Liver (tissue), 9 donors: ENCODE measurements around the gene ZFAND3. TPM values are rescaled to one million over a fixed set of nuclear protein-coding genes. Genes with fewer than 3 reads are reported as not detected.

Source experiments
- DNase-seq: peaks from one replicate; pipeline ENCODE4 v3.0.0-alpha.2; 2017; ENCODE audit warnings: low spot score
- H3K27ac ChIP-seq, 2 donors: one replicate each; pipeline ENCODE4 v1.7.0; 2013; ENCODE audit warnings: inconsistent platforms in 2 of 2, low read length in 2 of 2, control low read depth in 1 of 2, low read depth in 1 of 2, mild to moderate bottlenecking in 1 of 2
- H3K27me3 ChIP-seq, 4 donors: one replicate each; pipeline versions ENCODE4 v1.6.1 to v1.7.0; 2013; ENCODE audit warnings: low read length in 3 of 4, inconsistent platforms in 1 of 4, mild to moderate bottlenecking in 1 of 4, moderate library complexity in 1 of 4; ENCODE audit not compliant: control insufficient read depth in 4 of 4, insufficient read depth in 4 of 4
- H3K36me3 ChIP-seq, 4 donors: one replicate each; pipeline versions ENCODE4 v1.6.1 to v1.7.0; 2013; ENCODE audit warnings: low read length in 3 of 4, mild to moderate bottlenecking in 3 of 4, low read depth in 1 of 4, moderate library complexity in 1 of 4; ENCODE audit not compliant: control insufficient read depth in 4 of 4, insufficient read depth in 3 of 4
- H3K4me1 ChIP-seq, 4 donors: one replicate each; pipeline versions ENCODE4 v1.6.1 to v1.7.0; 2013; ENCODE audit warnings: low read length in 3 of 4, mild to moderate bottlenecking in 3 of 4, moderate library complexity in 1 of 4; ENCODE audit not compliant: control insufficient read depth in 4 of 4, insufficient read depth in 4 of 4
- H3K4me3 ChIP-seq, 3 donors: one replicate each; pipeline versions ENCODE4 v1.6.1 to v1.7.0; 2013; ENCODE audit warnings: low read length in 3 of 3, control low read depth in 1 of 3, low read depth in 1 of 3, mild to moderate bottlenecking in 1 of 3
- H3K9ac ChIP-seq, 2 donors: one replicate each; pipeline ENCODE4 v1.7.0; 2013; ENCODE audit warnings: low read length in 2 of 2, mild to moderate bottlenecking in 2 of 2, moderate library complexity in 2 of 2, control low read depth in 1 of 2, low read depth in 1 of 2
- H3K9me3 ChIP-seq, 4 donors: one replicate each; pipeline versions ENCODE4 v1.6.1 to v1.7.0; 2013; ENCODE audit warnings: low read length in 3 of 4; ENCODE audit not compliant: control insufficient read depth in 4 of 4
- EGR1 ChIP-seq, 2 donors: IDR thresholded peaks; 2 replicates each; pipeline ENCODE4 v1.6.1; 2016 to 2018; ENCODE audit warnings: antibody characterized with exemption in 2 of 2, low read depth in 2 of 2
- FOXA1 ChIP-seq: IDR thresholded peaks from 2 replicates; pipeline ENCODE4 v1.6.1; 2016; ENCODE audit warnings: antibody characterized with exemption
- FOXA2 ChIP-seq: IDR thresholded peaks from 2 replicates; pipeline ENCODE4 v1.6.1; 2016; ENCODE audit warnings: antibody characterized with exemption
- HNF4A ChIP-seq, 2 donors: conservative IDR thresholded peaks; 2 replicates each; pipeline ENCODE4 v1.6.1; 2016; ENCODE audit warnings: antibody characterized with exemption in 2 of 2, mild to moderate bottlenecking in 2 of 2
- HNF4G ChIP-seq: IDR thresholded peaks from 2 replicates; pipeline ENCODE4 v1.6.1; 2016; ENCODE audit warnings: antibody characterized with exemption
- NR2F2 ChIP-seq: IDR thresholded peaks from 2 replicates; pipeline ENCODE4 v1.6.1; 2016; ENCODE audit warnings: antibody characterized with exemption
- RAD21 ChIP-seq, 2 donors: IDR thresholded peaks; 2 replicates each; pipeline ENCODE4 v1.6.1; 2016; ENCODE audit warnings: antibody characterized with exemption in 2 of 2, mild to moderate bottlenecking in 2 of 2
- RXRA ChIP-seq, 2 donors: IDR thresholded peaks; 2 replicates each; pipeline ENCODE4 v1.6.1; 2017 to 2018; ENCODE audit warnings: antibody characterized with exemption in 2 of 2, mild to moderate bottlenecking in 1 of 2
- SP1 ChIP-seq: IDR thresholded peaks from 2 replicates; pipeline ENCODE4 v1.6.1; 2018; ENCODE audit warnings: antibody characterized with exemption, mild to moderate bottlenecking
- TAF1 ChIP-seq: conservative IDR thresholded peaks from 2 replicates; pipeline ENCODE4 v1.6.1; 2016; ENCODE audit warnings: antibody characterized with exemption, mild to moderate bottlenecking
- WGBS: extraction: QIAGEN DNeasy Blood & Tissue Kit; methylation state at CpG from one replicate; pipeline ENCODE4 v1.1.7; 2013; 5-methylcytosine and 5-hydroxymethylcytosine counted together
- polyA plus RNA-seq, 2 donors: library from polyadenylated mRNA; stranded (reverse) in 1 of 2; unstranded in 1 of 2; fragments of 200-250 nt in 1 of 2; fragments of >200 nt in 1 of 2; fragmentation: Nextera tagmentation in 1 of 2; extraction: Ambion mirVana in 1 of 2; gene quantifications; one replicate each; pipeline versions ENCODE4 v1.2.1 to v1.2.3, GENCODE V29; 2013 to 2015
- total RNA-seq, 2 donors: library from RNA; depleted of rRNA; stranded (reverse); fragments of >200 nt; gene quantifications; one replicate each; pipeline ENCODE4 v1.2.3, GENCODE V29; 2014
- TF ChIP-seq, protein P1 (sequence below): IDR thresholded peaks from 2 replicates; pipeline ENCODE4 v1.6.1; 2016; ENCODE audit warnings: antibody characterized with exemption, mild to moderate bottlenecking
- TF ChIP-seq, protein P2 (sequence below): IDR thresholded peaks from 2 replicates; pipeline ENCODE4 v1.6.1; 2016; ENCODE audit warnings: antibody characterized with exemption
- TF ChIP-seq, protein P3 (sequence below): IDR thresholded peaks from 2 replicates; pipeline ENCODE4 v1.6.1; 2016; ENCODE audit warnings: antibody characterized with exemption
- TF ChIP-seq, protein P4 (sequence below): fragments of 150-350 bp; IDR thresholded peaks from 2 replicates; pipeline ENCODE4 v1.5.1; 2017; ENCODE audit warnings: improper control_type of control experiment, low read depth, low read length; ENCODE audit not compliant: missing input control
- donor health status: healthy.
- donor health status: healthy.
- donor health status: healthy.
- donor health status: healthy.
- donor health status: healthy.

The ZFAND3 gene
- total and polyA plus RNA-seq, 4 donors: 7.7 to 37.5 (median 23.1) TPM

DNA sequence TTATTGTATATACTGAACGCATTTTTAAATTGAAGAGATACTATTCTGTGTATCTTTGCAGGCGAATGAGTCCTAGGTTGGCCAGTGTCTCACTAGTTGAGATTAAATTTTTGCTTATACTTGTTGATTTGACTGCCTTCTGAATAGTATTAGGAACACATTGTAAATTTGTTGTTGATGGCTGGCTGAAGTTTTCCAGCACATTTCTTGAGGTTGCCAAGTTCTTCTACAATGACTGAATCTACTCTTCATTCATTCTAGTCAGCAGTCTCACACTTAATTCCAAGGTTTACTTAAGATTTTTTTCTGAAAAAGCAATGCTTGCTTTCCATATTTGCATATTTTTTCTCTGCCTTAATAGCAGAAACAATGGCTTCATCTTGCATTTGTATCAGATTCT, 151.7 kb downstream of the ZFAND3 start (continued):
- TF ChIP-seq, protein P1, sequence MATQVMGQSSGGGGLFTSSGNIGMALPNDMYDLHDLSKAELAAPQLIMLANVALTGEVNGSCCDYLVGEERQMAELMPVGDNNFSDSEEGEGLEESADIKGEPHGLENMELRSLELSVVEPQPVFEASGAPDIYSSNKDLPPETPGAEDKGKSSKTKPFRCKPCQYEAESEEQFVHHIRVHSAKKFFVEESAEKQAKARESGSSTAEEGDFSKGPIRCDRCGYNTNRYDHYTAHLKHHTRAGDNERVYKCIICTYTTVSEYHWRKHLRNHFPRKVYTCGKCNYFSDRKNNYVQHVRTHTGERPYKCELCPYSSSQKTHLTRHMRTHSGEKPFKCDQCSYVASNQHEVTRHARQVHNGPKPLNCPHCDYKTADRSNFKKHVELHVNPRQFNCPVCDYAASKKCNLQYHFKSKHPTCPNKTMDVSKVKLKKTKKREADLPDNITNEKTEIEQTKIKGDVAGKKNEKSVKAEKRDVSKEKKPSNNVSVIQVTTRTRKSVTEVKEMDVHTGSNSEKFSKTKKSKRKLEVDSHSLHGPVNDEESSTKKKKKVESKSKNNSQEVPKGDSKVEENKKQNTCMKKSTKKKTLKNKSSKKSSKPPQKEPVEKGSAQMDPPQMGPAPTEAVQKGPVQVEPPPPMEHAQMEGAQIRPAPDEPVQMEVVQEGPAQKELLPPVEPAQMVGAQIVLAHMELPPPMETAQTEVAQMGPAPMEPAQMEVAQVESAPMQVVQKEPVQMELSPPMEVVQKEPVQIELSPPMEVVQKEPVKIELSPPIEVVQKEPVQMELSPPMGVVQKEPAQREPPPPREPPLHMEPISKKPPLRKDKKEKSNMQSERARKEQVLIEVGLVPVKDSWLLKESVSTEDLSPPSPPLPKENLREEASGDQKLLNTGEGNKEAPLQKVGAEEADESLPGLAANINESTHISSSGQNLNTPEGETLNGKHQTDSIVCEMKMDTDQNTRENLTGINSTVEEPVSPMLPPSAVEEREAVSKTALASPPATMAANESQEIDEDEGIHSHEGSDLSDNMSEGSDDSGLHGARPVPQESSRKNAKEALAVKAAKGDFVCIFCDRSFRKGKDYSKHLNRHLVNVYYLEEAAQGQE: no peak
- TF ChIP-seq, protein P2, sequence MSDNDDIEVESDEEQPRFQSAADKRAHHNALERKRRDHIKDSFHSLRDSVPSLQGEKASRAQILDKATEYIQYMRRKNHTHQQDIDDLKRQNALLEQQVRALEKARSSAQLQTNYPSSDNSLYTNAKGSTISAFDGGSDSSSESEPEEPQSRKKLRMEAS: no peak
- no peak for TF ChIP-seq FOXA2
- TF ChIP-seq, protein P3, sequence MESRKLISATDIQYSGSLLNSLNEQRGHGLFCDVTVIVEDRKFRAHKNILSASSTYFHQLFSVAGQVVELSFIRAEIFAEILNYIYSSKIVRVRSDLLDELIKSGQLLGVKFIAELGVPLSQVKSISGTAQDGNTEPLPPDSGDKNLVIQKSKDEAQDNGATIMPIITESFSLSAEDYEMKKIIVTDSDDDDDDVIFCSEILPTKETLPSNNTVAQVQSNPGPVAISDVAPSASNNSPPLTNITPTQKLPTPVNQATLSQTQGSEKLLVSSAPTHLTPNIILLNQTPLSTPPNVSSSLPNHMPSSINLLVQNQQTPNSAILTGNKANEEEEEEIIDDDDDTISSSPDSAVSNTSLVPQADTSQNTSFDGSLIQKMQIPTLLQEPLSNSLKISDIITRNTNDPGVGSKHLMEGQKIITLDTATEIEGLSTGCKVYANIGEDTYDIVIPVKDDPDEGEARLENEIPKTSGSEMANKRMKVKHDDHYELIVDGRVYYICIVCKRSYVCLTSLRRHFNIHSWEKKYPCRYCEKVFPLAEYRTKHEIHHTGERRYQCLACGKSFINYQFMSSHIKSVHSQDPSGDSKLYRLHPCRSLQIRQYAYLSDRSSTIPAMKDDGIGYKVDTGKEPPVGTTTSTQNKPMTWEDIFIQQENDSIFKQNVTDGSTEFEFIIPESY: no peak
- no peak for TF ChIP-seq EGR1 (IDR thresholded peaks at IDR 0.05; ENCODE audit: low read depth in 2 of 2)

DNA sequence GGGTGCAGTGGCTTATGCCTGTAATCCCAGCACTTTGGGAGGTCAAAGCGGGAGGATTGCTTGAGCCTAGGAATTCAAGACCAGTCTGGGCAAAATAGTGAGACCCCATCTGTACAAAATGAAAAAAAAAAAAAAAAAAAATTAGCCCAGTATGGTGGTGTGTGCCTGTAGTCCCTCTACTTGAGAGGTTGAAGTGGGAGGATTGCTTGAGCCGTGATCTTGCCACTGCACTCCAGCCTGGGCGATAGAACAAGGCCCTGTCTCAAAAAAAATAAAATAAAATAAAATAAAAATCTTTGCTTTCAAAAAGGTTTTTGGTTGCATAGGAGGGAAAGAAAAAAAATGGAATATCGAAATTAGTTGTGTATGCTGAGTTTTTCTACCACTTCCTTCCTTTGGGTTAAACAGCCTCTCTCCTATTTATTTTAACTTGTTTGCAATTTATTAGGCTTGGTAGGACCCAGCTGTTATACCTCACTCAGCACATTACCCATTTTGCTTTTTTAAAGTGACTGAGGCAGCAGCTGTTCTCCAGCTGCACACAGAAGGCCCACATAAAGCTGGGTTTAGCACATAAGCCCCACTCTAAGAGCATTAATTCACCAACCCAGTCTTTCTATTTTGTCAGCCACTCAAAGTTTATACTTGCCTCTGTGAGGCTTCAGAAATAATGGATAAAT, 152.3 kb downstream of the ZFAND3 start:
- no peak for TF ChIP-seq HNF4G
- TF ChIP-seq, protein P4, sequence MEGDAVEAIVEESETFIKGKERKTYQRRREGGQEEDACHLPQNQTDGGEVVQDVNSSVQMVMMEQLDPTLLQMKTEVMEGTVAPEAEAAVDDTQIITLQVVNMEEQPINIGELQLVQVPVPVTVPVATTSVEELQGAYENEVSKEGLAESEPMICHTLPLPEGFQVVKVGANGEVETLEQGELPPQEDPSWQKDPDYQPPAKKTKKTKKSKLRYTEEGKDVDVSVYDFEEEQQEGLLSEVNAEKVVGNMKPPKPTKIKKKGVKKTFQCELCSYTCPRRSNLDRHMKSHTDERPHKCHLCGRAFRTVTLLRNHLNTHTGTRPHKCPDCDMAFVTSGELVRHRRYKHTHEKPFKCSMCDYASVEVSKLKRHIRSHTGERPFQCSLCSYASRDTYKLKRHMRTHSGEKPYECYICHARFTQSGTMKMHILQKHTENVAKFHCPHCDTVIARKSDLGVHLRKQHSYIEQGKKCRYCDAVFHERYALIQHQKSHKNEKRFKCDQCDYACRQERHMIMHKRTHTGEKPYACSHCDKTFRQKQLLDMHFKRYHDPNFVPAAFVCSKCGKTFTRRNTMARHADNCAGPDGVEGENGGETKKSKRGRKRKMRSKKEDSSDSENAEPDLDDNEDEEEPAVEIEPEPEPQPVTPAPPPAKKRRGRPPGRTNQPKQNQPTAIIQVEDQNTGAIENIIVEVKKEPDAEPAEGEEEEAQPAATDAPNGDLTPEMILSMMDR: no peak
- no peak for TF ChIP-seq NR2F2
- no peak for TF ChIP-seq TAF1
- TF ChIP-seq, protein P1: no peak
- no peak for TF ChIP-seq RAD21 (IDR thresholded peaks at IDR 0.05)
- no peak for TF ChIP-seq FOXA2
- TF ChIP-seq, protein P3: no peak
- TF ChIP-seq EGR1 (IDR thresholded peaks at IDR 0.05; ENCODE audit: low read depth in 2 of 2): no peak
- no peak for TF ChIP-seq HNF4A (conservative IDR thresholded peaks at IDR 0.05)
- TF ChIP-seq SP1: no peak
- TF ChIP-seq FOXA1: no peak
- TF ChIP-seq, protein P2: no peak
- no peak for TF ChIP-seq RXRA (IDR thresholded peaks at IDR 0.05)
- Histone ChIP-seq H3K27ac (no peak overlapping the region), H3K27me3 (no peaks in the 10 kb centered on the region), H3K9ac (no peak overlapping the region), H3K4me1 (peaks cover 0 to 2% (median 0%) of the 10 kb centered on the region in 4 donors), H3K36me3 (no peaks in the 10 kb centered on the region), H3K9me3 (peaks cover 0 to 4% (median under 1%) of the 10 kb centered on the region in 4 donors), H3K4me3 (no peak overlapping the region)
- no peak for DNase-seq
- 84% methylated on average over 4 of the region's 4 CpGs for WGBS
